GM10847 (cell line): Measurements from ENCODE around the gene PPP2R2C.

Source experiments
- POLR2A ChIP-seq: IDR thresholded peaks from 2 replicates; pipeline ENCODE4 v1.6.1; 2011; ENCODE audit not compliant: insufficient read length; ENCODE audit errors: extremely low read depth

Gene PPP2R2C

DNA sequence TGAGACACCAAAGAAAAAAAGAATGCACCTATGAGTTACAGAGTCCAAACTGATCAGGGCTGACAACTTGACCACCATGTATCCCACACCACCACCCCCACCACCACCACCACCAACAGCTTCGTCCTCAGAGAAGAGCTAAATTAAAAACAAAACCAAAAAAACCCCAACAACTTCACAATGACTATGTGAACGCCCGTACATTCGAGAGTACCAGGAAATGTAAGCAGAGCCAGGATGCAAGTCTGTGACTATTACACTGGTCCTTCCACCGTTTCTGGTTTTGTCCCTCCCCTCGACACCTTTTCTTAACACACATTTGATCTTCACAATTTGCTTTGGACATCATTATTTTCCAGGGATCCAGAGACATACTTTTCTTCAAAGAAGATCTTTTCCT lies 151.8 kb downstream of the PPP2R2C start:
- no peak for TF ChIP-seq POLR2A

DNA sequence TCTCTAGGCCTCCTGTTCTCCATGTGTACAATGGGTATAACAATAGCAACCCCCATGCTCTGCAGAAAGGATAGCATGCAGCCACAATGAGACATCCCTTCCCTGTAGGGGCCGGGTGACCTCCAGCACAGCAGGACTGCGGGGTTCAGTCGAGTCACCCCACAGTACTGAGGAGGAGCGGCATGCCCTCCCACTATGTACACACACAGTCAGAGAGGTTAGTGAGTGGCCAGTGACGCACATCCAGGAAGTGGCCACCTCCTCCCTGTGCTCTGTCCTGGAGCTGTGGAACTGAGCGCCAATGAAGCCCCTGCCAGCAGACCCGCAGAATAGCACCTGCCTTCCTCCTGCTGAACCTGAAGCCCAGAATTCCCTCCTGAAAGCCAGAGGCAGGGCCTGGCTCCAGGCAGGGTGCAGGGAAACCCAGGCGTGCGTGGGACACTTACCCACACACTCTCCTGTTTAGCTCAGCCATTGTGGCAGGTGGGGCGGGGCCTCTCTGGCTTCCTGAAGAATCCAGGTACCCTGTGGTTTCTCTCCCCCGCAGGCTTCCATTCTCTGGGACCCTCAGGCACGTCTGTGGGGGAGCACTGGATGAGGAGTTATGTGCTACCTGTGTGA lies 152.8 kb downstream of the PPP2R2C start:
- no peak for TF ChIP-seq POLR2A

DNA sequence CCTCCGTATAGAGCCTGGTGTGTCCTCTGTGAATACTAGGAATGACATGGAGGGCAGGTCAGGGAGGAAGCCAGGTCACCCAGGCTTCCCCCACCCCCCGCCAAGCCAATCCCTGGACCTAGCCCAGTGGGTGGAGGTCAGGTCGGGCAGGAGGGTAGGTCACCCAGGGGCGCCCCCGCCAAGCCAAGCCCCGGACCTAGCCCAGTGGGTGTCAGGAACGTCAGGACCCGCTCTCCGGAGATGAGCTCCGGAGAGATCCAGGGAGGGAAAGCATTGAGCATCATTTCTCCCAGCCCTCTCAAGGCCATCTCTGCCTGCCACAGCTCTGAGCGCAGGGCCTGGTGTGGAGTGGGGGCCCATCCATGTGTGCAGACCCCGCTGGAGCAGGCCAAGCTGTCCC lies 154.2 kb downstream of the PPP2R2C start:
- no peak for TF ChIP-seq POLR2A

DNA sequence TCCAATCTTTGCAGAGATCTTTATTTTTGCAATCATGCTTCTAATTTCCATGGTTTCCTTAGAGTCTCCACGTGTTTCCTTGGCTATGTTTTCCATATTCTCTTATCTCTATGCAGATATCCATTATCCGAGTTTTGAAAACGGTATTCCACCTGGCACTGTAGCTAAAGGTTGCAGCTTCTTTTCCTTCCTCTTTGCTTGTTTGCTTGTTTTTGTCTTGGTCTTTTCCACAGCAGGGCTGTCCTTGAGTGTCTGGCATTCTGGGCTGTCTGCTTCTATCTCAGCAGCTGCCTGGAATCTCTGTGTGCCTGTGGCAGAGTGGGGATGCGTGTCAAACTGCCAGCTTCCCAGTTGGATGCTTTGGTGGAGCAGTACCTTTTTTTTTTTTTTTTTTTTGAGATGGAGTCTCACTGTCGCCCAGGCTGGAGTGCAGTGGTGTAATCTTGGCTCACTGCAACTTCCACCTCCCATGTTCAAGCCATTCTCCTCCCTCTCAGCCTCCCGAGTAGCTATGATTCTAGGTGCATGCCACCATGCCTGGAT lies 155.9 kb downstream of the PPP2R2C start:
- no peak for TF ChIP-seq POLR2A

DNA sequence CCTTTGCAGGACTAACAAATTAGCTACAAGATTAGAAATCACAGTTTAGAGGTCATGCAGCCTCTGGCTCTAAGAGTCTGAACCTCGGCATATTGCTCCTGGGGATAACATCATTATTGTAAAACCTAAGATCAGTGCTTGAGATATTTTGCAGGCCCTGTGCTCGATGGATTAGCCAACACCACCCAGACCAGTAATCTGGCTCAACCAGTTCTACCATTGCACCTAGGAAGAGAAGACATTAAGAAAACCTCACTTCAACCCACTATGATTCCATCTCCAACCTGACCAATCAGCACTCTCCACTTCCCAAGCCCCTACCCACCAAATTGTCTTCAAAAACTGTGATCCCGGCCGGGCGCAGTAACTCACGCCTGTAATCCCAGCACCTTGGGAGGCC lies 159.2 kb downstream of the PPP2R2C start:
- TF ChIP-seq POLR2A, result no peak

DNA sequence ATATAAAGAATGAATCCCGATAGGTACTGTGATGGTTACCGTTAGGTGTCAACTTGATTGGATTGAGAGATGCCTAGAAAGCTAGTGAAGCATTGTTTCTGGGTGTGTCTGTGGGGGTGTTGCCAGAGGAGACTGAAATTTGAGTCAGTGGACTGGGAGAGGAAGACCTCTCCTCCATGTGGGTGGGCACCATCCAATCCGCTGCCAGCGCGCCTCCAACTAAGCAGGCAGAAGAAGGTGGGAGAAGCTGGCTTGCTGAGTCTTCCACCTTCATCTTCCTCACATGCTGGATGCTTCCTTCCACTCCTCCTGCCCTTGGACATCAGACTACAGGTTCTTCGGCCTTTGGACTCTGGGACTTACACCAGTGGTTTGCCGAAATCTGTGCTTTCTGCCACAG lies 162.6 kb downstream of the PPP2R2C start:
- no peak for TF ChIP-seq POLR2A

DNA sequence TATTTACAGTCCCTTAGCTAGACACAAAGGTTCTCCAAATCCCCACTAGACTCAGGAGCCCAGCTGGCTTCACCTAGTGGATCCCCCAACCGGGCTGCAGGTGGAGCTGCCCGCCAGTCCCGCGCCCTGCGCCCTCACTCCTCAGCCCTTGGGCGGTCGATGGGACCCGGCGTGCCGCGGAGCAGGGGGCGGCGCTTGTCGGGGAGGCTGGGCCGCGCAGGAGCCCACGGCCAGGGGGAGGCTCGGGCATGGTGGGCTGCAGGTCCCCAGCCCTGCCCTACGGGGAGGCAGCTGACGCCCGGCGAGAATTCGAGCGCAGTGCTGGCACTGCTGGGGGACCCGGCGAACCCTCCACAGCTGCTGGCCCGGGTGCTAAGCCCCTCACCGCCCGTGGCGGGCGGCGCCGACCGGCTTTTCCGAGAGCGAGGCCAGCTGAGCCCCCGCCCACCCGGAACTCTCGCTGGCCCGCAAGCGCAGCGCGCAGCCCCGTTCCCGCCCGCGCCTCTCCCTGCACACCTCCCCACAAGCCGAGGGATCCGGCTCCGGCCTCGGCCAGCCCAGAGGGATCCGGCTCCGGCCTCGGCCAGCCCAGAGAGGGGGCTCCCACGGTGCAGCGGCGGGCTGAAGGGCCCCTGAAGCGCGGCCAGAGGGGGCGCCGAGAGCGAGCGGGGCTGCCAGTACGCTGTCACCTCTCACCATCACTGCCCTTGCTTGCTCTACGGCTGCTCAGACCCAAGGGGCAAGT lies 163.3 kb downstream of the PPP2R2C start:
- no peak for TF ChIP-seq POLR2A

DNA sequence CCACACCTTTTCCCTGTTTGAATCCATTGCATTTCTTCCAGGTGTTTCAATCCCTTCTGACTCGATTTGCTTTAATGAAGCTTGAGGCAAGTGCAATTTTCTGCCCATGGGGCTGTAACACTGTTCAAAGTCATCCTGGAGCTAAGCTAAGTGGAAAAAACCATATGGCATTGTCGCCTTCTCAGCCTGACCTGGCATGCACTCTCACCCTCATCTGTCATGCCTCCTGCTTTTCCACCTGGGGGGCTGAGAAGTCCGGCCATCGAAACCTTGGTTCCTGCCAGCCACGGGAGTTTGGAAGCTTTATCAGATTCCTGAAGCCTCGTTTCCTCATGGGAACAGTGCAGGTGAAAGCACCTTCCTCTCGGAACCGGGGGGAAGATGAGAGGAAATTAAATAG lies 164.5 kb downstream of the PPP2R2C start:
- TF ChIP-seq POLR2A, result no peak

DNA sequence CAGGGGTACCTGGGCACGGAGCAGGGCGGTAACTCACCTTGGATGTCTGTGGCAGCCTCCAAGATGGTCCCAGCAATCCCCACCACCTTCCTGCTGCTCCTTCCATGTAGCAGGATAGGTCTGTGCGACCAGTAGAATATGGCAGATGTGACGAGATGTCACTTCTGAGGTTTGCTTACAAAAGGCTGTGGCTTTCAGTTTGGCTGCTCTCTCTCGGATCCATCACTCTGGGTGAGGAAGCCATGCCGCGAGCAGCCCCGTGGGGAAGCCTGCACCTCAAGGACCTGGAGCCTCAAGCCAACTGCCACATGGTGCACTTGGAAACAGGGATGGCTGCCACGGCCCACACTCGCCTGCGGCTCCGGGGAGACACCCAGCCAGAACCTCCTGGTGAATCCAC lies 165.2 kb downstream of the PPP2R2C start:
- no peak for TF ChIP-seq POLR2A

DNA sequence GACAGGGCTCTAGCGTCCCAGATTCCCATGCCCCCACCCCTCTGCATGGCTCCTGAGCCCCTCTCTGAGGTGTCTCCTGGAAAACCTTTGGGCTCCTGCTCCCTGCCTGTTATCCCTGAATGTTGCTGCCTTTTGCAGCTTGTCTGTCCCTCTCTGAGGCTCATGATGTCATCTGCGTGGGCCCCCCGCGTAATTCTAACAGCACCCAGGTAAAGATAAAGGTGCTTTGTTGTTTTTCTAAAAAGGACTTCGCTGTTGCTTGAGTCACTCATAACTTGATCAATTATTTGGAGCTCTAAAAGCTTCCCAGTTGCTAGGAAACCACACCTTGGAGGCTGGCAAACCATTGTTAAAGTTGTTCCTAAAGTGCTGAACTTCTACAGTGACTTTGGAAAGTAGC lies 166.1 kb downstream of the PPP2R2C start:
- no peak for TF ChIP-seq POLR2A

DNA sequence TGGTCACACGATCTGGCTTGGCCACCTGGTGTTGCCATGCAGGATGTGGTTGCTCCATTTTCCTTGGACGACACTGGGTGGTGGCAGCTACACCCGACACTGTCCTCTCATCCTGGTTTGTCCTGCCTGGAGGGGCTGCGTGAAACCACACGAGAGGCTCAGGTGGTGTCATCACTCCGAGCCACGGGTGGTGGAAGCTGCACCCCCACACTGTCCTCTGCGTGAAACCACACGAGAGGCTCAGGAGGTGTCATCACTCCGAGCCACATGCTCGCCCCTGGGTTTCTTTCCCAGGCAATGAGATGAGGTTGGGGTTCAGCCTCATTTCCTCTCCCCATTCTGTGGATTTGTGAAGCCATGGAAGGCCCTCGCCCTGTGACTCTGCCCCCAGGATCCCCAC lies 168.5 kb downstream of the PPP2R2C start:
- no peak for TF ChIP-seq POLR2A

DNA sequence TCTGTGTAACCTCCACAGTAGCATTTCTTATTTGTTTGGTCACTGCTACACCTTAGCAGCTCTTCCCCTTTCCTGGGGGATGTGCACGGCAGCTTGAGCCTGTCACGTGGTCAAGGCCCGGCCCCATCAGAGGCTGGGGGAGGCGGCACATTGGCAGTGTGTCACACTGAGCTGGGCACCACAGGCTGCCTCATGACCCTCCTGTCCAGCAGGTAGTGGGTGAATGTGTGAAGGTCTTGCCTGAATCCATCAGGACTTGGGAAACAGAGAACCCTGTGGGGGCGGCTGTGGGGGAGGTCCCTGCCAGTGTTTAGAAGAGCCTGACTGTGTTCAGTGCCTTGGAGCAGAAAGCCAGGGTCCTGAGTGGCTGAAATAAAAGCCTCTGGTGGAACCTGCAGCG lies 169.5 kb downstream of the PPP2R2C start:
- TF ChIP-seq POLR2A, result no peak

DNA sequence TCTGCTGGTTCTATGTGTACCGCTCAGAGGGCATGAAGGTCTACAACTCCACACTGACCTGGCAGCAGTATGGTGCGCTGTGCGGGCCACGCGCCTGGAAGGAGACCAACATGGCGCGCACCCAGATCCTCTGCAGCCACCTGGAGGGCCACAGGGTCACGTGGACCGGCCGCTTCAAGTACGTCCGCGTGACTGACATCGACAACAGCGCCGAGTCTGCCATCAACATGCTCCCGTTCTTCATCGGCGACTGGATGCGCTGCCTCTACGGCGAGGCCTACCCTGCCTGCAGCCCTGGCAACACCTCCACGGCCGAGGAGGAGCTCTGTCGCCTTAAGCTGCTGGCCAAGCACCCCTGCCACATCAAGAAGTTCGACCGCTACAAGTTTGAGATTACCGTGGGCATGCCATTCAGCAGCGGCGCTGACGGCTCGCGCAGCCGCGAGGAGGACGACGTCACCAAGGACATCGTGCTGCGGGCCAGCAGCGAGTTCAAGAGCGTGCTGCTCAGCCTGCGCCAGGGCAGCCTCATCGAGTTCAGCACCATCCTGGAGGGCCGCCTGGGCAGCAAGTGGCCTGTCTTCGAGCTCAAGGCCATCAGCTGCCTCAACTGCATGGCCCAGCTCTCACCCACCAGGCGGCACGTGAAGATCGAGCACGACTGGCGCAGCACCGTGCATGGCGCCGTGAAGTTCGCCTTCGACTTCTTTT lies 170.5 kb downstream of the PPP2R2C start:
- TF ChIP-seq POLR2A, result no peak

DNA sequence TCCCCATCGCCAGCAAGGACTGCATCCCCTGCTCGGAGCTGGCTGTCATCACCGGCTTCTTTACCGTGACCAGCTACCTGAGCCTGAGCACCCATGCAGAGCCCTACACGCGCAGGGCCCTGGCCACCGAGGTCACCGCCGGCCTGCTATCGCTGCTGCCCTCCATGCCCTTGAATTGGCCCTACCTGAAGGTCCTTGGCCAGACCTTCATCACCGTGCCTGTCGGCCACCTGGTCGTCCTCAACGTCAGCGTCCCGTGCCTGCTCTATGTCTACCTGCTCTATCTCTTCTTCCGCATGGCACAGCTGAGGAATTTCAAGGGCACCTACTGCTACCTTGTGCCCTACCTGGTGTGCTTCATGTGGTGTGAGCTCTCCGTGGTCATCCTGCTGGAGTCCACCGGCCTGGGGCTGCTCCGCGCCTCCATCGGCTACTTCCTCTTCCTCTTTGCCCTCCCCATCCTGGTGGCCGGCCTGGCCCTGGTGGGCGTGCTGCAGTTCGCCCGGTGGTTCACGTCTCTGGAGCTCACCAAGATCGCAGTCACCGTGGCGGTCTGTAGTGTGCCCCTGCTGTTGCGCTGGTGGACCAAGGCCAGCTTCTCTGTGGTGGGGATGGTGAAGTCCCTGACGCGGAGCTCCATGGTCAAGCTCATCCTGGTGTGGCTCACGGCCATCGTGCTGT lies 171.2 kb downstream of the PPP2R2C start:
- TF ChIP-seq POLR2A, result no peak

DNA sequence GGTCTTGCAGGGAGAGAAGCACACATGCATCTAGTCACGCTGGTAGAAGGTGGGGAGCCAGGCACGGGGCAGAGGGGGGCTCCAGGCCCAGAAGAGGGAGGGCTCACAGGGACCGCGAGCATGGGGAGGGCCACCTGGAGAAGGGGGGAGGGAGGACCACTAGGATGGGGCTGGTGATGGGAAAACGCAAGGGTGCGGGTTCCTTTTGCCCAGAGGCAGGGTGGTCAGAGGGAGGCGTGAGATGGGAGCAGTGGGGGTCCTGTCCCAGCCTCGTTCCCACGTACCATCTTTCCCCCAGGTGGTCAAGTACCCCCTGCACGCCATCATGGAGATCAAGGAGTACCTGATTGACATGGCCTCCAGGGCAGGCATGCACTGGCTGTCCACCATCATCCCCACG lies 172.1 kb downstream of the PPP2R2C start:
- TF ChIP-seq POLR2A, result no peak
